Ishikawa (cell line): ENCODE results near the gene AKAP6.

ENCODE experiments used
- CEBPB ChIP-seq: IDR thresholded peaks from 2 replicates; pipeline ENCODE4 v1.6.1; 2012
- CREB1 ChIP-seq: IDR thresholded peaks from 2 replicates; pipeline ENCODE4 v1.6.1; 2012; ENCODE audit warnings: low read depth
- EGR1 ChIP-seq: IDR thresholded peaks from 2 replicates; pipeline ENCODE4 v1.6.1; 2012
- EP300 ChIP-seq: IDR thresholded peaks from 2 replicates; pipeline ENCODE4 v1.6.1; 2012; ENCODE audit warnings: borderline replicate concordance
- FOXM1 ChIP-seq: IDR thresholded peaks from 2 replicates; pipeline ENCODE4 v1.6.1; 2012; ENCODE audit warnings: low read depth, borderline replicate concordance
- MAX ChIP-seq: IDR thresholded peaks from 2 replicates; pipeline ENCODE4 v1.6.1; 2012
- RAD21 ChIP-seq: IDR thresholded peaks from 2 replicates; pipeline ENCODE4 v1.6.1; 2012; ENCODE audit warnings: low read depth
- TAF1 ChIP-seq: IDR thresholded peaks from 2 replicates; pipeline ENCODE4 v1.6.1; 2012; ENCODE audit warnings: low read depth, mild to moderate bottlenecking
- TCF12 ChIP-seq: IDR thresholded peaks from 2 replicates; pipeline ENCODE4 v1.6.1; 2012; ENCODE audit warnings: low read depth
- YY1 ChIP-seq: IDR thresholded peaks from 2 replicates; pipeline ENCODE4 v1.6.1; 2012; ENCODE audit warnings: low read depth
- TF ChIP-seq, protein P1 (sequence below): IDR thresholded peaks from 2 replicates; pipeline ENCODE4 v1.6.1; 2012; ENCODE audit warnings: low read depth, mild to moderate bottlenecking

DNA sequence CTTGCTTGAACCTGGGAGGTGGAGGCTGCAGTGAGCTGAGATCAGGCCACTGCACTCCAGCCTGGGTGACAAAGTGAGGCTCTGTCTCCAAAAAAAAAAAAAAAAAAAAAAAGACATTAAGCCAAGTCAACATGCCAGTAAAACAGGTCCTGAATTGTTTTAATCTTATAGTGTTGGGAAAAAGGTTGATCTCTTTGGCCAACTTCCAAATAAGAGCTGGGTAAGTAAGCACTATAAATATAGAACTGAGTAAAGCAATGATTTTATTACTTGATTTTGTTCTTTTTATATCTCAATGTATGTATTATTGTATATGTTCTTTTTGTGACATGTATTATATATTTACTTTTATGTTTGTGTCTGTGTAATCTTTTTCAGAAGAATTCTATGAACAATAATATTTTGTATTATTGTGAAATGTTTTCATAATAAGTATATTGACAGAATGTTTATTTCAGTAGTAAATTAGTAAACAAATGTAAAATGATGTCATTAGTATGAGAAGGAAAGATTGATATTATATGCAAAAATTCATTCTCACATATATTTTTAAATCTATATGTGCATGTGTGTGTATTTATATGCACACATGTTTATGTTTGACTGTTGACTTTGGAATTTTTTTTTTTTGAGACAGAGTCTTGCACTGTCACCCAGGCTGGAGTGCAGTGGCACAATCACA lies 9.6 kb upstream of the AKAP6 start:
- no peak for TF ChIP-seq CREB1
- no peak for TF ChIP-seq MAX
- no peak for TF ChIP-seq EGR1
- TF ChIP-seq, protein P1, sequence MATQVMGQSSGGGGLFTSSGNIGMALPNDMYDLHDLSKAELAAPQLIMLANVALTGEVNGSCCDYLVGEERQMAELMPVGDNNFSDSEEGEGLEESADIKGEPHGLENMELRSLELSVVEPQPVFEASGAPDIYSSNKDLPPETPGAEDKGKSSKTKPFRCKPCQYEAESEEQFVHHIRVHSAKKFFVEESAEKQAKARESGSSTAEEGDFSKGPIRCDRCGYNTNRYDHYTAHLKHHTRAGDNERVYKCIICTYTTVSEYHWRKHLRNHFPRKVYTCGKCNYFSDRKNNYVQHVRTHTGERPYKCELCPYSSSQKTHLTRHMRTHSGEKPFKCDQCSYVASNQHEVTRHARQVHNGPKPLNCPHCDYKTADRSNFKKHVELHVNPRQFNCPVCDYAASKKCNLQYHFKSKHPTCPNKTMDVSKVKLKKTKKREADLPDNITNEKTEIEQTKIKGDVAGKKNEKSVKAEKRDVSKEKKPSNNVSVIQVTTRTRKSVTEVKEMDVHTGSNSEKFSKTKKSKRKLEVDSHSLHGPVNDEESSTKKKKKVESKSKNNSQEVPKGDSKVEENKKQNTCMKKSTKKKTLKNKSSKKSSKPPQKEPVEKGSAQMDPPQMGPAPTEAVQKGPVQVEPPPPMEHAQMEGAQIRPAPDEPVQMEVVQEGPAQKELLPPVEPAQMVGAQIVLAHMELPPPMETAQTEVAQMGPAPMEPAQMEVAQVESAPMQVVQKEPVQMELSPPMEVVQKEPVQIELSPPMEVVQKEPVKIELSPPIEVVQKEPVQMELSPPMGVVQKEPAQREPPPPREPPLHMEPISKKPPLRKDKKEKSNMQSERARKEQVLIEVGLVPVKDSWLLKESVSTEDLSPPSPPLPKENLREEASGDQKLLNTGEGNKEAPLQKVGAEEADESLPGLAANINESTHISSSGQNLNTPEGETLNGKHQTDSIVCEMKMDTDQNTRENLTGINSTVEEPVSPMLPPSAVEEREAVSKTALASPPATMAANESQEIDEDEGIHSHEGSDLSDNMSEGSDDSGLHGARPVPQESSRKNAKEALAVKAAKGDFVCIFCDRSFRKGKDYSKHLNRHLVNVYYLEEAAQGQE = no peak
- no peak for TF ChIP-seq RAD21
- no peak for TF ChIP-seq TAF1
- TF ChIP-seq EP300 = no peak
- no peak for TF ChIP-seq FOXM1
- TF ChIP-seq TCF12 = no peak
- no peak for TF ChIP-seq YY1
- no peak for TF ChIP-seq CEBPB
